ENCODE measurements around the gene COLQ. TPM values are rescaled to one million over a fixed set of nuclear protein-coding genes. Genes with fewer than 3 reads are reported as not detected.

COLQ gene
- total RNA-seq = 10 to 100 TPM in 1 of 4 donors, 1 to 10 TPM in 3; 1.9 to 10.2 (median 3.6) TPM

DNA sequence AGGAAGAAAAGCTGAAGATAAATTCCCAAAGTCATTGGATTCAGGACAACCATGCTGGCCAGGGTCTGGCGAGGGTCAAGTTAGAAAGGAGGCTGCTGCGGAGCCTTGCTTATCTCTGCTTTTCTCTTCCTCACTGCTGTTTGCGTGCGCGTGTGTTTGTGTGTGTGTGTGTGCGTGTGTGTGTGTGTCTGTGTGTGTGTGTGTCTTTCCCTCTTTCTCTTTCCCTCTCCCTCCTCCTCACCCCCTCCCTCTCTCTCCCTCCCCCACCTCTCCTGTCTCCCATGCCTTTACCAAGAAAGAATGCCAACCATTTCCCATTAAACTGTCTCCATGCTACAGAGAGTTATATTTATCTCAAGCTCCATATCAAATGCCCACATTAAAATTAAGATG, at the start of gene COLQ:
COLQ (minus strand) TSS at position 134 of the 393 bp plus-strand sequence; CDS start at position 53, 81 bp downstream.
- Histone ChIP-seq H3K4me1 (peaks cover 0 to 7% (median 0%) of the 10 kb centered on the region in 4 donors), H3K36me3 (no peaks in the 10 kb centered on the region), H3K4me3 (no peak within 1 kb of the TSS), H3K27me3 (no peaks in the 10 kb centered on the region), H3K27ac (no peak within 1 kb of the TSS), H3K9me3 (no peaks in the 10 kb centered on the region)
- WGBS, 2 donors = 37 to 43% methylated on average over 6 of the region's 6 CpGs
- DNase-seq (ENCODE audit: low spot score in 2 of 2) = no peak
- TF ChIP-seq, protein P1, sequence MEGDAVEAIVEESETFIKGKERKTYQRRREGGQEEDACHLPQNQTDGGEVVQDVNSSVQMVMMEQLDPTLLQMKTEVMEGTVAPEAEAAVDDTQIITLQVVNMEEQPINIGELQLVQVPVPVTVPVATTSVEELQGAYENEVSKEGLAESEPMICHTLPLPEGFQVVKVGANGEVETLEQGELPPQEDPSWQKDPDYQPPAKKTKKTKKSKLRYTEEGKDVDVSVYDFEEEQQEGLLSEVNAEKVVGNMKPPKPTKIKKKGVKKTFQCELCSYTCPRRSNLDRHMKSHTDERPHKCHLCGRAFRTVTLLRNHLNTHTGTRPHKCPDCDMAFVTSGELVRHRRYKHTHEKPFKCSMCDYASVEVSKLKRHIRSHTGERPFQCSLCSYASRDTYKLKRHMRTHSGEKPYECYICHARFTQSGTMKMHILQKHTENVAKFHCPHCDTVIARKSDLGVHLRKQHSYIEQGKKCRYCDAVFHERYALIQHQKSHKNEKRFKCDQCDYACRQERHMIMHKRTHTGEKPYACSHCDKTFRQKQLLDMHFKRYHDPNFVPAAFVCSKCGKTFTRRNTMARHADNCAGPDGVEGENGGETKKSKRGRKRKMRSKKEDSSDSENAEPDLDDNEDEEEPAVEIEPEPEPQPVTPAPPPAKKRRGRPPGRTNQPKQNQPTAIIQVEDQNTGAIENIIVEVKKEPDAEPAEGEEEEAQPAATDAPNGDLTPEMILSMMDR (IDR thresholded peaks at IDR 0.05) = no peak
- no peak for TF ChIP-seq EP300 (IDR thresholded peaks at IDR 0.05)
- no peak for TF ChIP-seq POLR2A (IDR thresholded peaks at IDR 0.05)

DNA sequence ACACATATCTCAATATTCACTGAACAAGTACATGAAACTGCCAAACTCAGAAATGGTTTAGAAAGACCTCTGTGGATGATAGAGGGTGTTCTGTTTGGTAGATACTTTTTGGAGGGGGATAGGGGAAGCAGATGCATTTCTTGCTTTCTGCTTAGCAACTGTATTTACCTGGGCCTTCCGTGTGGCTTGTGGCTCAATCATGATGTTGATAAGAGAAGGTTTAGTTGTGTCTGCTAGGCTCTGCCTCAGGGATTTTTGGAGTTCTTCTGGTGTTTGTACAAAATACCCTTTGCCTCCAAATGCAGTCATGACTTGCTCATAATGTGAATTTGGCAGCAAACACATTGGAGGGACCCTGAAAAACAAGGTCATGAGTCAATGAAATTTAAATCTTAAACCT, 41.7 kb upstream of the COLQ start:
- WGBS, 2 donors = 78 to 94% methylated on average over 1 of the region's 1 CpG
- H3K36me3 ChIP-seq = peaks cover 3 to 88% (median 10%) of the 10 kb centered on the region in 3 donors
- no peaks in the 10 kb centered on the region for H3K27me3 ChIP-seq
- no peaks in the 10 kb centered on the region for H3K4me1 ChIP-seq
- H3K27ac ChIP-seq = no peak overlapping the region
- H3K9me3 ChIP-seq = no peaks in the 10 kb centered on the region
- no peak for TF ChIP-seq EP300 (IDR thresholded peaks at IDR 0.05)
- no peak for DNase-seq (ENCODE audit: low spot score in 2 of 2)
- H3K4me3 ChIP-seq = no peak overlapping the region

DNA sequence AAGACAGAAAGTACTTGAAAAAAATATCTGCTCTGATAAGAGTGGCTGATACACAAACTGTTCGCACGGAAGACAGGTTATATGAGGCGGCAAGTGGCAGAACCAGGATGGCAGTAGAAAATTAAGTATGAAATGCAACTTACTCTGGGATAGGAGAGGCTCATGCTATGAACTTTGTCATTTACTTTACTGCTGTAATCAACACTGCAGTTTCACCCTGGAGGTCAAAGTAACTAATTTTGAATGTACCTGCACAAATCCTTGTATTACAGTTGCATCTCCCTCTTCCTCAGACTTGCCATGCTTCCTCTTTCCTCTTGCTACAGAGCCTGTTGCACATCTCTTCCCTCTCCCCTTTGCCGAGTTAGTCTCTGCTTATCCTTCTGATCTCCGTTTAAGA, 41.1 kb upstream of the COLQ start:
- no peak overlapping the region for H3K4me3 ChIP-seq
- WGBS, 2 donors = 90 to 92% methylated on average over 5 of the region's 5 CpGs
- H3K36me3 ChIP-seq = peaks cover 0 to 82% (median 7%) of the 10 kb centered on the region in 3 donors
- no peak for DNase-seq (ENCODE audit: low spot score in 2 of 2)
- H3K4me1 ChIP-seq = peaks cover 0 to 3% (median 0%) of the 10 kb centered on the region in 4 donors
- no peaks in the 10 kb centered on the region for H3K27me3 ChIP-seq
- no peak overlapping the region for H3K27ac ChIP-seq
- TF ChIP-seq, protein P1 (IDR thresholded peaks at IDR 0.05) = no peak
- TF ChIP-seq POLR2A (IDR thresholded peaks at IDR 0.05) = no peak
- no peak for TF ChIP-seq EP300 (IDR thresholded peaks at IDR 0.05)
- no peaks in the 10 kb centered on the region for H3K9me3 ChIP-seq

DNA sequence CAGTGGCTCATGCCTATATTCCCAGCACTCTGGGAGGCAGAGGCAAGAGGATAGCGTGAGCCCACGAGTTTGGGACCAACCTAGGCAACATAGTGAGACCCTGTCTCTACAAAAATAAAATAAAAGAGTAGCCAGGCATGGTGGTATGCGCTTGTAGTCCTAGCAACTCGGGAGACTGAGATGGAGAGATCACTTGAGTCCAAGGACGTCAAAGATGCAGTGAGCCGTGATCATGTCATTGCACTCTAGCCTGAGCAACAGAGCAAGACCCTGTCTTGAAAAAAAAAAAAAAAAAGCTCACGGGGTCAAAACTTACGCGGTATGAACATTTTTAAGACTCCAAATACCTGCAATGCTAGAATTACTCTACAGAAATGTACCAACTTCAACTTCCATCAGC, 37.1 kb upstream of the COLQ start:
- Histone ChIP-seq H3K36me3 (peaks cover 0 to 57% (median 0%) of the 10 kb centered on the region in 3 donors), H3K4me3 (no peak overlapping the region), H3K27ac (no peak overlapping the region), H3K4me1 (peaks cover 0 to 8% (median 4%) of the 10 kb centered on the region in 4 donors), H3K9me3 (no peaks in the 10 kb centered on the region), H3K27me3 (no peaks in the 10 kb centered on the region)
- 81 to 90% methylated on average over 9 of the region's 9 CpGs for WGBS, 2 donors
- TF ChIP-seq EP300 (IDR thresholded peaks at IDR 0.05) (no peak), POLR2A (IDR thresholded peaks at IDR 0.05) (no peak)
- TF ChIP-seq, protein P1 (IDR thresholded peaks at IDR 0.05) = no peak
- DNase-seq (ENCODE audit: low spot score in 2 of 2) = no peak

DNA sequence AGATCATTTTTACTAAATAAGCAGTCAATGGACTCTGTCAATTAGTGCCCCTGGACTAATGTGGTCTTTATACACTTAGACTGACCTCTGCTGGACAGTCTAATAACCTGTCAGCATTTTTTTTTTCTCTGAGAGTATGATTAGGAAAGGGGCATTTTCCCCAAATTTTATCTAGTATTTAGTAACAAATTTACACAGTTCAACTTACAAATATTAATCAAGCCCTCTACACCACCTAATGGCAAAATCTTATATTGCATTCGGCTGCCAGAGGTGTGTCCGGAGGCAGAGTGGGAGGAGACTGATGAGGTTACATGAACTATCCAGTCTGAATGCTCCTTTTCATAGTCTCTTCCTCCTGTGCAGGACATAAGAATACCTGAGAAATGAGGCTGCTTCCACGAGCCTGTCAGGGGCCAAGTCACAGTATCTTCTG, 36.0 kb upstream of the COLQ start:
- TF ChIP-seq, protein P1 (IDR thresholded peaks at IDR 0.05) = peak; percentile 41 to 64 (median 59)
- TF ChIP-seq EP300 (IDR thresholded peaks at IDR 0.05) (no peak), POLR2A (IDR thresholded peaks at IDR 0.05) (peak in 1 of 2 donors; percentile 9)
- Histone ChIP-seq H3K9me3 (no peaks in the 10 kb centered on the region), H3K4me3 (no peak overlapping the region), H3K27me3 (no peaks in the 10 kb centered on the region), H3K27ac (no peak overlapping the region), H3K4me1 (peaks cover 0 to 8% (median 4%) of the 10 kb centered on the region in 4 donors), H3K36me3 (peaks cover 0 to 54% (median 0%) of the 10 kb centered on the region in 3 donors)
- DNase-seq (ENCODE audit: low spot score in 2 of 2) = peak in 1 of 2 donors; percentile 89
- 1 to 6% methylated on average over 3 of the region's 3 CpGs for WGBS, 2 donors

Measured in tibial nerve (tissue), 4 donors.